Panc1 (cell line): ENCODE results near the gene AMPH. TPM values are rescaled to one million over a fixed set of nuclear protein-coding genes. Genes with fewer than 3 reads are reported as not detected.

Source experiments
- ATAC-seq: fragments of 200-7000 bp; cut with Tn5 transposase; 2 replicates; pipeline ENCODE4 v1.9.1; 2020; ENCODE audit warnings: mild to moderate bottlenecking, moderate library complexity
- BruUV-seq: library from RNA; stranded (reverse); fragments of 400-500 nt; replicated peaks from 2 replicates; lab custom pipeline; 2021; lab: Mats Ljungman, UMichigan
- CTCF ChIA-PET: fragments of 300-600 bp; sonication (Branson Sonifier 250); formaldehyde crosslinking; loops from one replicate; lab custom pipeline; 2022; ENCODE audit warnings: antibody characterized with exemption; lab: Charles Lee
- POLR2A ChIA-PET: fragments of 300-600 bp; sonication (Branson Sonifier 250); formaldehyde crosslinking; loops from one replicate; lab custom pipeline; 2022; ENCODE audit warnings: antibody characterized with exemption; lab: Charles Lee
- DNase-seq: peaks from one replicate; pipeline ENCODE4 v3.0.0-alpha.2; 2010; ENCODE audit warnings: low read depth, low spot score
- H3K27ac ChIP-seq: 2 replicates; pipeline ENCODE4 v1.5.1; 2011; ENCODE audit warnings: mild to moderate bottlenecking, low read length, inconsistent platforms
- H3K27me3 ChIP-seq: fragments of 200-500 bp; sonication (Bioruptor generic); 2 replicates; pipeline ENCODE4 v1.6.0; 2014; ENCODE audit warnings: low read length, inconsistent platforms; ENCODE audit not compliant: control insufficient read depth, insufficient read depth
- H3K36me3 ChIP-seq: fragments of 200-500 bp; sonication (Bioruptor generic); 2 replicates; pipeline ENCODE4 v1.5.1; 2014; ENCODE audit warnings: inconsistent platforms, mild to moderate bottlenecking, low read length, moderate library complexity; ENCODE audit not compliant: control insufficient read depth, insufficient read depth
- H3K4me1 ChIP-seq: 2 replicates; pipeline ENCODE4 v1.5.1; 2011; ENCODE audit warnings: inconsistent platforms, mild to moderate bottlenecking, low read length, moderate library complexity; ENCODE audit not compliant: control insufficient read depth, insufficient read depth
- H3K4me3 ChIP-seq, 2 experiments: 2 replicates each; pipeline ENCODE4 v1.5.1; 2011 to 2012; ENCODE audit warnings: low read depth in 2 of 2, low read length in 2 of 2, mild to moderate bottlenecking in 2 of 2, inconsistent platforms in 1 of 2, moderate library complexity in 1 of 2
- H3K9me3 ChIP-seq: fragments of 200-500 bp; sonication (Bioruptor generic); 2 replicates; pipeline ENCODE4 v1.5.1; 2014; ENCODE audit warnings: low read depth, mild to moderate bottlenecking, inconsistent platforms, low read length, moderate library complexity; ENCODE audit not compliant: control insufficient read depth, insufficient read depth
- POLR2AphosphoS5 ChIP-seq: IDR thresholded peaks from 2 replicates; pipeline ENCODE4 v1.6.1; 2012; ENCODE audit warnings: mild to moderate bottlenecking, low read depth, low read length, moderate library complexity
- SIN3A ChIP-seq: IDR thresholded peaks from 2 replicates; pipeline ENCODE4 v1.6.1; 2012; ENCODE audit warnings: low read depth, mild to moderate bottlenecking, low read length, moderate library complexity, borderline replicate concordance; ENCODE audit not compliant: insufficient read depth
- TCF7L2 ChIP-seq: IDR thresholded peaks from 2 replicates; pipeline ENCODE4 v1.6.1; 2011; ENCODE audit warnings: mild to moderate bottlenecking, low read depth, low read length, inconsistent platforms
- in situ Hi-C: cut with HindIII; loops from 2 replicates; pipeline ENCODE4 v1.10.0; 2016; ENCODE audit warnings: low sequenced_read_pairs, low pct_unique_long_range_greater_than_20kb
- intact Hi-C: fragments of 100-400 bp; cut with micrococcal nuclease; formaldehyde crosslinking; loops from one replicate; pipeline ENCODE4 v1.10.0; 2022; ENCODE audit not compliant: unreplicated experiment
- total RNA-seq: library from RNA; stranded (reverse); gene quantifications from one replicate; pipeline ENCODE4 v1.2.1, GENCODE V29; 2021; ENCODE audit not compliant: unreplicated experiment
- TF ChIP-seq, protein P1 (sequence below): fragments of 450-650 bp; IDR thresholded peaks from 2 replicates; pipeline ENCODE4 v1.5.1; 2017; ENCODE audit warnings: mild to moderate bottlenecking
- TF ChIP-seq, protein P2 (sequence below), 2 experiments: IDR thresholded peaks; 2 replicates each; pipeline ENCODE4 v1.6.1; 2011 to 2012; ENCODE audit warnings: low read depth in 2 of 2, control low read depth in 1 of 2, low read length in 1 of 2, mild to moderate bottlenecking in 1 of 2, moderate library complexity in 1 of 2; ENCODE audit not compliant: insufficient read depth in 1 of 2

AMPH gene
- total RNA-seq, 1 experiment from 2014 or later, result not detected

GRCh38 chr7:38660427-38661099, 29.4 kb upstream of the AMPH start:
- H3K4me1 ChIP-seq, result no peaks in the 10 kb centered on the region
- TF ChIP-seq, protein P1, sequence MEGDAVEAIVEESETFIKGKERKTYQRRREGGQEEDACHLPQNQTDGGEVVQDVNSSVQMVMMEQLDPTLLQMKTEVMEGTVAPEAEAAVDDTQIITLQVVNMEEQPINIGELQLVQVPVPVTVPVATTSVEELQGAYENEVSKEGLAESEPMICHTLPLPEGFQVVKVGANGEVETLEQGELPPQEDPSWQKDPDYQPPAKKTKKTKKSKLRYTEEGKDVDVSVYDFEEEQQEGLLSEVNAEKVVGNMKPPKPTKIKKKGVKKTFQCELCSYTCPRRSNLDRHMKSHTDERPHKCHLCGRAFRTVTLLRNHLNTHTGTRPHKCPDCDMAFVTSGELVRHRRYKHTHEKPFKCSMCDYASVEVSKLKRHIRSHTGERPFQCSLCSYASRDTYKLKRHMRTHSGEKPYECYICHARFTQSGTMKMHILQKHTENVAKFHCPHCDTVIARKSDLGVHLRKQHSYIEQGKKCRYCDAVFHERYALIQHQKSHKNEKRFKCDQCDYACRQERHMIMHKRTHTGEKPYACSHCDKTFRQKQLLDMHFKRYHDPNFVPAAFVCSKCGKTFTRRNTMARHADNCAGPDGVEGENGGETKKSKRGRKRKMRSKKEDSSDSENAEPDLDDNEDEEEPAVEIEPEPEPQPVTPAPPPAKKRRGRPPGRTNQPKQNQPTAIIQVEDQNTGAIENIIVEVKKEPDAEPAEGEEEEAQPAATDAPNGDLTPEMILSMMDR, result peak; percentile 91
- no peak for TF ChIP-seq TCF7L2
- ChIA-PET CTCF (interaction anchor here (0.6 to 1.3 kb wide), 4 partner anchors 23 to 271 kb away, joined by 3 to 7 read pairs (median 6); no protein-coding TSS in a partner anchor), POLR2A (no interaction called here)
- H3K36me3 ChIP-seq, result no peaks in the 10 kb centered on the region
- ATAC-seq, result peak; percentile 82
- H3K27me3 ChIP-seq, result no peaks in the 10 kb centered on the region
- H3K9me3 ChIP-seq, result no peaks in the 10 kb centered on the region
- no TSS peak for BruUV-seq
- H3K27ac ChIP-seq, result no peak overlapping the region
- H3K4me3 ChIP-seq, result no peak overlapping the region
- in situ Hi-C loops (no loop called here), intact Hi-C loops (loop anchor here (2.0 kb wide), 1 partner anchor 262 kb away; no protein-coding TSS in a partner anchor)
- peak; percentile 35 for DNase-seq

GRCh38 chr7:38659931-38660330, 28.8 kb upstream of the AMPH start:
- intact Hi-C loops, result loop anchor here (2.0 kb wide), 1 partner anchor 261 kb away; no protein-coding TSS in a partner anchor
- TF ChIP-seq TCF7L2 (no peak), POLR2AphosphoS5 (no peak), SIN3A (no peak)
- TF ChIP-seq, protein P2, sequence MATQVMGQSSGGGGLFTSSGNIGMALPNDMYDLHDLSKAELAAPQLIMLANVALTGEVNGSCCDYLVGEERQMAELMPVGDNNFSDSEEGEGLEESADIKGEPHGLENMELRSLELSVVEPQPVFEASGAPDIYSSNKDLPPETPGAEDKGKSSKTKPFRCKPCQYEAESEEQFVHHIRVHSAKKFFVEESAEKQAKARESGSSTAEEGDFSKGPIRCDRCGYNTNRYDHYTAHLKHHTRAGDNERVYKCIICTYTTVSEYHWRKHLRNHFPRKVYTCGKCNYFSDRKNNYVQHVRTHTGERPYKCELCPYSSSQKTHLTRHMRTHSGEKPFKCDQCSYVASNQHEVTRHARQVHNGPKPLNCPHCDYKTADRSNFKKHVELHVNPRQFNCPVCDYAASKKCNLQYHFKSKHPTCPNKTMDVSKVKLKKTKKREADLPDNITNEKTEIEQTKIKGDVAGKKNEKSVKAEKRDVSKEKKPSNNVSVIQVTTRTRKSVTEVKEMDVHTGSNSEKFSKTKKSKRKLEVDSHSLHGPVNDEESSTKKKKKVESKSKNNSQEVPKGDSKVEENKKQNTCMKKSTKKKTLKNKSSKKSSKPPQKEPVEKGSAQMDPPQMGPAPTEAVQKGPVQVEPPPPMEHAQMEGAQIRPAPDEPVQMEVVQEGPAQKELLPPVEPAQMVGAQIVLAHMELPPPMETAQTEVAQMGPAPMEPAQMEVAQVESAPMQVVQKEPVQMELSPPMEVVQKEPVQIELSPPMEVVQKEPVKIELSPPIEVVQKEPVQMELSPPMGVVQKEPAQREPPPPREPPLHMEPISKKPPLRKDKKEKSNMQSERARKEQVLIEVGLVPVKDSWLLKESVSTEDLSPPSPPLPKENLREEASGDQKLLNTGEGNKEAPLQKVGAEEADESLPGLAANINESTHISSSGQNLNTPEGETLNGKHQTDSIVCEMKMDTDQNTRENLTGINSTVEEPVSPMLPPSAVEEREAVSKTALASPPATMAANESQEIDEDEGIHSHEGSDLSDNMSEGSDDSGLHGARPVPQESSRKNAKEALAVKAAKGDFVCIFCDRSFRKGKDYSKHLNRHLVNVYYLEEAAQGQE (IDR thresholded peaks at IDR 0.05; ENCODE audit: insufficient read depth in 1 of 2, low read depth in 2 of 2, low read length in 1 of 2), result no peak
- TF ChIP-seq, protein P1, result no peak
- POLR2A ChIA-PET, result no interaction called here

More at GRCh38 chr7:38659931-38660330, 28.8 kb upstream of the AMPH start:
- DNase-seq, result no peak
- ATAC-seq, result no peak
- Histone ChIP-seq H3K36me3 (no peaks in the 10 kb centered on the region), H3K27ac (no peak overlapping the region), H3K27me3 (no peaks in the 10 kb centered on the region), H3K4me1 (no peaks in the 10 kb centered on the region), H3K9me3 (no peaks in the 10 kb centered on the region), H3K4me3 (no peak overlapping the region)
- no TSS peak for BruUV-seq
- CTCF ChIA-PET, result interaction anchor here (0.6 to 1.3 kb wide), 5 partner anchors 22 to 270 kb away, joined by 3 to 7 read pairs (median 6); no protein-coding TSS in a partner anchor
- in situ Hi-C loops, result no loop called here
